KOPT-K1 (cell line): ENCODE measurements around the gene RTL3.
A peak's percentile ranks its signal among the peaks of the same experiment; 100 is the strongest.

Experiments used
- H3K27ac ChIP-seq: fragments of 200-600 bp; sonication (generic); 2 replicates; pipeline ENCODE4 v1.5.1; 2016; ENCODE audit warnings: antibody characterized with exemption, mild to moderate bottlenecking, low read depth, low read length; ENCODE audit not compliant: poor library complexity, severe bottlenecking
- H3K36me3 ChIP-seq: fragments of 200-600 bp; sonication (generic); 2 replicates; pipeline ENCODE4 v1.5.1; 2017; ENCODE audit warnings: antibody characterized with exemption, mild to moderate bottlenecking, low read length, moderate library complexity; ENCODE audit not compliant: insufficient read depth
- H3K9me3 ChIP-seq: fragments of 200-600 bp; sonication (generic); 2 replicates; pipeline ENCODE4 v1.5.1; 2017; ENCODE audit warnings: antibody characterized with exemption, low read length, mild to moderate bottlenecking; ENCODE audit not compliant: insufficient read depth, poor library complexity, severe bottlenecking

RTL3 gene

GRCh38 chrX:78658845-78659744, at the start of gene RTL3:
TSS of gene RTL3 (minus strand) at chrX:78659328. CDS start at chrX:78658420, 908 bp downstream.
- peaks cover 10% of the 10 kb centered on the region for H3K9me3 ChIP-seq
- H3K27ac ChIP-seq: peak within 1 kb of the TSS; percentile 77
- no peaks in the 10 kb centered on the region for H3K36me3 ChIP-seq

GRCh38 chrX:78708816-78709215, 49.7 kb upstream of the RTL3 start:
- Histone ChIP-seq H3K36me3 (no peaks in the 10 kb centered on the region), H3K9me3 (peaks cover 12% of the 10 kb centered on the region), H3K27ac (no peak overlapping the region)

- no peaks in the 10 kb centered on the region for H3K36me3 ChIP-seq
- H3K27ac ChIP-seq: no peak overlapping the region
- peaks cover 12% of the 10 kb centered on the region for H3K9me3 ChIP-seq
Measured at GRCh38 chrX:78708262-78708661, 49.1 kb upstream of the RTL3 start.

GRCh38 chrX:78706071-78706470, 46.9 kb upstream of the RTL3 start:
- no peak overlapping the region for H3K27ac ChIP-seq
- no peaks in the 10 kb centered on the region for H3K36me3 ChIP-seq

GRCh38 chrX:78693536-78693935, 34.4 kb upstream of the RTL3 start:
- H3K9me3 ChIP-seq: no peaks in the 10 kb centered on the region
- H3K36me3 ChIP-seq: no peaks in the 10 kb centered on the region
- H3K27ac ChIP-seq: no peak overlapping the region

More at GRCh38 chrX:78706071-78706470, 46.9 kb upstream of the RTL3 start:
- H3K9me3 ChIP-seq: peaks cover 12% of the 10 kb centered on the region

- Histone ChIP-seq H3K9me3 (no peaks in the 10 kb centered on the region), H3K36me3 (no peaks in the 10 kb centered on the region)
Measured at GRCh38 chrX:78693012-78693411, 33.9 kb upstream of the RTL3 start.

GRCh38 chrX:78687586-78687985, 28.5 kb upstream of the RTL3 start:
- no peaks in the 10 kb centered on the region for H3K36me3 ChIP-seq
- no peak overlapping the region for H3K27ac ChIP-seq
- H3K9me3 ChIP-seq: peaks cover 4% of the 10 kb centered on the region

More at GRCh38 chrX:78693012-78693411, 33.9 kb upstream of the RTL3 start:
- H3K27ac ChIP-seq: no peak overlapping the region

- Histone ChIP-seq H3K36me3 (no peaks in the 10 kb centered on the region), H3K9me3 (no peaks in the 10 kb centered on the region), H3K27ac (no peak overlapping the region)
Measured at GRCh38 chrX:78673246-78673645, 14.1 kb upstream of the RTL3 start.

- no peaks in the 10 kb centered on the region for H3K36me3 ChIP-seq
- peaks cover 18% of the 10 kb centered on the region for H3K9me3 ChIP-seq
- H3K27ac ChIP-seq: no peak overlapping the region
Measured at GRCh38 chrX:78665342-78665741, 6.2 kb upstream of the RTL3 start.

- Histone ChIP-seq H3K27ac (no peak overlapping the region), H3K9me3 (peaks cover 18% of the 10 kb centered on the region)
Measured at GRCh38 chrX:78661836-78662235, 2.7 kb upstream of the RTL3 start.

GRCh38 chrX:78659955-78660354, 827 bp upstream of the RTL3 start:
- H3K36me3 ChIP-seq: no peaks in the 10 kb centered on the region
- peak overlapping the region; percentile 77 for H3K27ac ChIP-seq
- peaks cover 10% of the 10 kb centered on the region for H3K9me3 ChIP-seq

More at GRCh38 chrX:78661836-78662235, 2.7 kb upstream of the RTL3 start:
- no peaks in the 10 kb centered on the region for H3K36me3 ChIP-seq

GRCh38 chrX:78658414-78658813, 714 bp downstream of the RTL3 start:
- Histone ChIP-seq H3K9me3 (peaks cover 10% of the 10 kb centered on the region), H3K36me3 (no peaks in the 10 kb centered on the region), H3K27ac (peak overlapping the region; percentile 77)

- Histone ChIP-seq H3K27ac (peak overlapping the region; percentile 100), H3K9me3 (peaks cover 6% of the 10 kb centered on the region), H3K36me3 (no peaks in the 10 kb centered on the region)
Measured at GRCh38 chrX:78655642-78656041, 3.5 kb downstream of the RTL3 start.

GRCh38 chrX:78653118-78653822, 5.9 kb downstream of the RTL3 start:
- Histone ChIP-seq H3K27ac (peak overlapping the region; percentile 100), H3K36me3 (no peaks in the 10 kb centered on the region), H3K9me3 (peaks cover 15% of the 10 kb centered on the region)

- Histone ChIP-seq H3K9me3 (peaks cover 36% of the 10 kb centered on the region), H3K27ac (peak overlapping the region; percentile 100), H3K36me3 (no peaks in the 10 kb centered on the region)
Measured at GRCh38 chrX:78650906-78651437, 8.2 kb downstream of the RTL3 start.
